Endothelial cell of umbilical vein (primary cell): ENCODE results near the gene CACNB4. TPM values are rescaled to one million over a fixed set of nuclear protein-coding genes. Genes with fewer than 3 reads are reported as not detected.
A peak's percentile ranks its signal among the peaks of the same experiment; 100 is the strongest.

Experiments used
- BruUV-seq: library from RNA; stranded (reverse); fragments of 400-500 nt; replicated peaks from 2 replicates; lab custom pipeline; 2021; lab: Mats Ljungman, UMichigan
- CTCF ChIA-PET: fragments of 300-600, 350-600 bp; sonication (Branson Sonifier 250); formaldehyde crosslinking; loops from one replicate; lab custom pipeline; 2021; ENCODE audit warnings: antibody characterized with exemption, inconsistent platforms; lab: Charles Lee
- POLR2A ChIA-PET: fragments of 300-600, 350-600 bp; sonication (Branson Sonifier 250); formaldehyde crosslinking; loops from one replicate; lab custom pipeline; 2021; ENCODE audit warnings: antibody characterized with exemption, inconsistent platforms; lab: Charles Lee
- DNase-seq: peaks from one replicate; pipeline ENCODE4 v3.0.0-alpha.2; 2011; ENCODE audit warnings: low read depth, low spot score
- FAIRE-seq: peaks from 2 replicates; lab custom pipeline; 2011; peaks lifted over from hg19 to GRCh38; lab: Jason Lieb, UNC
- H2AFZ ChIP-seq: 2 replicates; pipeline ENCODE4 v1.6.0; 2012; ENCODE audit warnings: low read depth, low read length, control low read depth, inconsistent platforms
- H3K27ac ChIP-seq: 2 replicates; pipeline ENCODE4 v1.5.1; 2011; ENCODE audit warnings: low read depth, mild to moderate bottlenecking, control low read depth, low read length, moderate library complexity; ENCODE audit not compliant: insufficient read depth
- H3K27me3 ChIP-seq, 2 experiments: 2 replicates each; pipeline versions ENCODE4 v1.6.0 to v1.6.1; 2011; ENCODE audit warnings: low read length in 2 of 2, mixed read lengths in 1 of 2; ENCODE audit not compliant: control insufficient read depth in 2 of 2, insufficient read depth in 2 of 2
- H3K36me3 ChIP-seq, 2 experiments: 2 replicates in 1 of 2; 3 replicates in 1 of 2; pipeline ENCODE4 v1.5.1; 2011; ENCODE audit warnings: low read length in 2 of 2, mild to moderate bottlenecking in 1 of 2, moderate library complexity in 1 of 2; ENCODE audit not compliant: control insufficient read depth in 2 of 2, insufficient read depth in 2 of 2; ENCODE audit errors: extremely low read depth in 1 of 2
- H3K4me1 ChIP-seq: 3 replicates; pipeline ENCODE4 v1.5.1; 2011; ENCODE audit warnings: mild to moderate bottlenecking, low read length; ENCODE audit not compliant: control insufficient read depth, insufficient read depth; ENCODE audit errors: extremely low read depth
- H3K4me2 ChIP-seq: 2 replicates; pipeline ENCODE4 v1.6.1; 2011; ENCODE audit warnings: low read length, control low read depth, mixed read lengths; ENCODE audit not compliant: insufficient read depth
- H3K4me3 ChIP-seq, 3 experiments: fragments of 200-600 bp in 1 of 3; sonication (generic), shearing (Covaris generic) in 1 of 3; replicated peaks in 1 of 3; 2 replicates each; pipeline ENCODE4 v1.5.1; 2011 to 2016; ENCODE audit warnings: control low read depth in 3 of 3, low read length in 3 of 3, mild to moderate bottlenecking in 2 of 3, inconsistent platforms in 1 of 3, low read depth in 1 of 3, moderate library complexity in 1 of 3; ENCODE audit not compliant: insufficient read depth in 1 of 3
- H3K79me2 ChIP-seq: 2 replicates; pipeline ENCODE4 v1.6.0; 2012; ENCODE audit warnings: low read length, inconsistent platforms; ENCODE audit not compliant: control insufficient read depth, insufficient read depth
- H3K9ac ChIP-seq: replicated peaks from 2 replicates; pipeline ENCODE3; 2011; ENCODE audit warnings: low read length, control low read depth; ENCODE audit not compliant: insufficient read depth; ENCODE audit errors: extremely low read depth
- H3K9me1 ChIP-seq: replicated peaks from 3 replicates; pipeline ENCODE4 v1.6.0; 2011; ENCODE audit warnings: mild to moderate bottlenecking, low read length; ENCODE audit not compliant: control insufficient read depth, insufficient read depth; ENCODE audit errors: extremely low read depth
- H3K9me3 ChIP-seq: replicated peaks from 2 replicates; pipeline ENCODE4 v1.5.1; 2012; ENCODE audit warnings: low read length, inconsistent platforms; ENCODE audit not compliant: control insufficient read depth, insufficient read depth
- H4K20me1 ChIP-seq: replicated peaks from 2 replicates; pipeline ENCODE3; 2011; ENCODE audit warnings: mild to moderate bottlenecking, low read length; ENCODE audit not compliant: control insufficient read depth, insufficient read depth; ENCODE audit errors: extremely low read depth
- CTCF ChIP-seq, 2 donors: IDR thresholded peaks; 1 replicate in 1 of 2; 2 replicates in 1 of 2; pipeline ENCODE4 v1.5.1; 2011; ENCODE audit warnings: low read length in 2 of 2, mild to moderate bottlenecking in 2 of 2, moderate library complexity in 2 of 2, control low read depth in 1 of 2, inconsistent platforms in 1 of 2, low read depth in 1 of 2; ENCODE audit not compliant: insufficient read depth in 1 of 2; ENCODE audit errors: extremely low read depth in 1 of 2
- EZH2 ChIP-seq: IDR thresholded peaks from 2 replicates; pipeline ENCODE4 v1.6.1; 2012; ENCODE audit warnings: borderline replicate concordance, low read depth, mild to moderate bottlenecking, moderate library complexity, low read length, inconsistent platforms; ENCODE audit not compliant: severe bottlenecking
- GATA2 ChIP-seq: IDR thresholded peaks from 2 replicates; pipeline ENCODE4 v1.7.0; 2011; ENCODE audit warnings: low read depth, mild to moderate bottlenecking, moderate library complexity, mixed read lengths, low read length; ENCODE audit not compliant: insufficient read length, insufficient read depth
- JUN ChIP-seq: IDR thresholded peaks from 2 replicates; pipeline ENCODE4 v1.6.1; 2011; ENCODE audit warnings: borderline replicate concordance, low read depth; ENCODE audit not compliant: insufficient read length, insufficient read depth
- MYC ChIP-seq: IDR thresholded peaks from one replicate; pipeline ENCODE4 v1.6.1; 2011; ENCODE audit warnings: mild to moderate bottlenecking, low read depth, low read length
- POLR2A ChIP-seq: IDR thresholded peaks from 2 replicates; pipeline ENCODE4 v1.6.1; 2012; ENCODE audit warnings: low read depth, mild to moderate bottlenecking, control low read depth, low read length
- POLR2AphosphoS5 ChIP-seq: IDR thresholded peaks from 2 replicates; pipeline ENCODE4 v1.6.1; 2012; ENCODE audit warnings: low read depth, mild to moderate bottlenecking, control low read depth, low read length, moderate library complexity; ENCODE audit not compliant: insufficient read depth
- dilution Hi-C: fragments of 300-500 bp; cut with MboI; formaldehyde crosslinking; loops from one replicate; pipeline ENCODE4 v1.15.0; 2019; ENCODE audit warnings: low sequenced_read_pairs; ENCODE audit not compliant: extremely low pct_ligation_motif_present
- intact Hi-C: fragments of 100-400 bp; cut with micrococcal nuclease; formaldehyde crosslinking; loops from one replicate; pipeline ENCODE4 v1.10.0; 2022
- polyA plus RNA-seq, 4 experiments: library from polyadenylated mRNA; depleted of rRNA in 3 of 4; stranded (reverse) in 3 of 4; unstranded in 1 of 4; fragments of >200 nt; gene quantifications; 2 replicates each; pipeline versions ENCODE4 v1.2.1 to v1.2.3, GENCODE V29; 2011 to 2012; ENCODE audit warnings: missing spikeins in 1 of 4
- total RNA-seq: library from RNA; stranded (reverse); gene quantifications from 2 replicates; pipeline ENCODE4 v1.2.3, GENCODE V29; 2021
- TF ChIP-seq, protein P1 (sequence below): IDR thresholded peaks from 2 replicates; pipeline ENCODE4 v1.6.1; 2011; ENCODE audit not compliant: insufficient read depth, insufficient read length

The CACNB4 gene
- total and polyA plus RNA-seq, 2 donors (not counting 3 experiments of a cell fraction or from before 2014, with no cell fraction given), result 0.23 to 0.58 TPM

DNA sequence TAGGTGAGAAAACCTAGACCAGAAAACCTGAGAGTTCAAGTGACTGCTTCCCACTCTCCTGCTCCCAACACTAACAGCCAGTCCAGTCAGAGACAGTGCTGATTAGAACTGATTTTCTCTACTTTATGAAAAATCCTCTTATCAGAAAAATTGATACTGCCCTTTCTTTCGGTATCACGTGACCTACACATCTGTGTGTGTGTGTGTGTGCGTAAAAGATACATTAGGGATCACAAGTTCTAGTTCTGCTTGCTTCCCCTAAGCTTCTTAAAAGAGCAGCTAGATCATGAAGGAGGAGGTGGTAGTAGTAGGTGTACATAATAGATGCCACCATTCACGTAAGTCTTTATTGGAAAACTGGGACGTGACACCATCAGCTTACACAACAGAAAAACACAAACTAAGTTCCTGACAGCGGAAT lies 272.1 kb downstream of the CACNB4 start:
- FAIRE-seq (peak; percentile 4), DNase-seq (peak; percentile 72)
- peaks cover 33% of the 10 kb centered on the region for H3K4me1 ChIP-seq
- H3K4me3 ChIP-seq, result peak overlapping the region; percentile 74 to 100 (median 99)
- TF ChIP-seq GATA2 (no peak), EZH2 (no peak), JUN (no peak), CTCF (IDR thresholded peaks at IDR 0.05; ENCODE audit: extremely low read depth in 1 of 2, insufficient read depth in 1 of 2, low read depth in 1 of 2, low read length in 2 of 2) (no peak), POLR2A (no peak), POLR2AphosphoS5 (no peak), MYC (no peak)
- TF ChIP-seq, protein P1, sequence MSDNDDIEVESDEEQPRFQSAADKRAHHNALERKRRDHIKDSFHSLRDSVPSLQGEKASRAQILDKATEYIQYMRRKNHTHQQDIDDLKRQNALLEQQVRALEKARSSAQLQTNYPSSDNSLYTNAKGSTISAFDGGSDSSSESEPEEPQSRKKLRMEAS, result no peak
- H3K36me3 ChIP-seq, result no peaks in the 10 kb centered on the region
- peak overlapping the region; percentile 89 for H3K27ac ChIP-seq
- dilution Hi-C loops (no loop called here), intact Hi-C loops (loop anchor here (5.0 kb wide), 3 partner anchors 121 to 891 kb away; partner anchors contain the start of genes ARL6IP6 and PRPF40A)
- BruUV-seq, result TSS peak; percentile 24
- ChIA-PET CTCF (interaction anchor here (1.0 to 4.5 kb wide), 6 partner anchors 11 to 199 kb away, joined by 3 to 27 read pairs (median 4); no protein-coding TSS in a partner anchor), POLR2A (no interaction called here)
- no peaks in the 10 kb centered on the region for H3K9me3 ChIP-seq
- peaks cover 3% of the 10 kb centered on the region for H4K20me1 ChIP-seq
- H3K9me1 ChIP-seq, result no peaks in the 10 kb centered on the region
- H3K4me2 ChIP-seq, result peak overlapping the region; percentile 99
- peak overlapping the region; percentile 97 for H3K9ac ChIP-seq
- H3K79me2 ChIP-seq, result peaks cover 64% of the 10 kb centered on the region
- H2AFZ ChIP-seq, result no peak overlapping the region
- no peaks in the 10 kb centered on the region for H3K27me3 ChIP-seq
